Neural progenitor cell (in vitro differentiated cells): ENCODE measurements around the gene TRPC6.

ENCODE experiments used
- EZH2 ChIP-seq: fragments of 200-600 bp; sonication (generic); IDR thresholded peaks from 2 replicates; pipeline ENCODE4 v1.6.1; 2017; ENCODE audit warnings: antibody characterized with exemption, mild to moderate bottlenecking, moderate library complexity
- EZH2phosphoT487 ChIP-seq: fragments of 200-600 bp; sonication (generic); IDR thresholded peaks from 2 replicates; pipeline ENCODE4 v1.6.1; 2017; ENCODE audit warnings: antibody characterized with exemption
- TF ChIP-seq, protein P1 (sequence below): fragments of 200-600 bp; sonication (generic); IDR thresholded peaks from 2 replicates; pipeline ENCODE4 v1.5.1; 2017; ENCODE audit warnings: antibody characterized with exemption, mild to moderate bottlenecking

DNA sequence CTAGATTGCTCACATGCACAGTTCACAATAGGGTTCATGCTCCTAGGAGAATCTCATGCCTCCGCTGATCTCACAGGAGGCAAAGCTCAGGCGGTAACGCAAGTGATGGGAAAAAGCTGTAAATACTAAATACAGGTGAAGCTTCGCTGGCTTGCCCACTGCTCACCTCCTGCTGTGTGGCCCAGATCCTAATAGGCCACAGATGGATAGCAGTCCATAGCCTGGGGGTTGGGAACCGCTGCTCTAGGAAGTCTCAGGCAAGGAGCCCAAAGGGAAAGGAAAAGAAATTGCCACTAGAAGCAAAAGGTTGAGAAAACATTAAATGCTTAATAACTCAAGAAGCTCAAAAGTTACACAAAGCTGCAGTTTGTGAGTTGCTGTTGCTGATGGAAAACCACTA is 3.2 kb upstream of the TRPC6 start:
- TF ChIP-seq, protein P1, sequence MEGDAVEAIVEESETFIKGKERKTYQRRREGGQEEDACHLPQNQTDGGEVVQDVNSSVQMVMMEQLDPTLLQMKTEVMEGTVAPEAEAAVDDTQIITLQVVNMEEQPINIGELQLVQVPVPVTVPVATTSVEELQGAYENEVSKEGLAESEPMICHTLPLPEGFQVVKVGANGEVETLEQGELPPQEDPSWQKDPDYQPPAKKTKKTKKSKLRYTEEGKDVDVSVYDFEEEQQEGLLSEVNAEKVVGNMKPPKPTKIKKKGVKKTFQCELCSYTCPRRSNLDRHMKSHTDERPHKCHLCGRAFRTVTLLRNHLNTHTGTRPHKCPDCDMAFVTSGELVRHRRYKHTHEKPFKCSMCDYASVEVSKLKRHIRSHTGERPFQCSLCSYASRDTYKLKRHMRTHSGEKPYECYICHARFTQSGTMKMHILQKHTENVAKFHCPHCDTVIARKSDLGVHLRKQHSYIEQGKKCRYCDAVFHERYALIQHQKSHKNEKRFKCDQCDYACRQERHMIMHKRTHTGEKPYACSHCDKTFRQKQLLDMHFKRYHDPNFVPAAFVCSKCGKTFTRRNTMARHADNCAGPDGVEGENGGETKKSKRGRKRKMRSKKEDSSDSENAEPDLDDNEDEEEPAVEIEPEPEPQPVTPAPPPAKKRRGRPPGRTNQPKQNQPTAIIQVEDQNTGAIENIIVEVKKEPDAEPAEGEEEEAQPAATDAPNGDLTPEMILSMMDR: no peak
- TF ChIP-seq EZH2phosphoT487: no peak
- TF ChIP-seq EZH2: no peak
